ENCODE measurements around the gene ATP5PO.

The ATP5PO gene

GRCh38 chr21:33915368-33916199 lies at the start of gene ATP5PO:
Gene ATP5PO (minus strand): TSS chr21:33915804. CDS start chr21:33915763, 41 bp downstream.
- DNase-seq, result peak; percentile 92

GRCh38 chr21:33964706-33965325 lies 49.2 kb upstream of the ATP5PO start:
- DNase-seq, result no peak

- DNase-seq, result no peak
Observed at GRCh38 chr21:33963848-33964555, 48.4 kb upstream of the ATP5PO start.

- DNase-seq, result no peak
Observed at GRCh38 chr21:33962290-33962689, 46.7 kb upstream of the ATP5PO start.

- DNase-seq, result no peak
Observed at GRCh38 chr21:33961061-33961460, 45.5 kb upstream of the ATP5PO start.

GRCh38 chr21:33959680-33960079 lies 44.1 kb upstream of the ATP5PO start:
- no peak for DNase-seq

- no peak for DNase-seq
Observed at GRCh38 chr21:33954395-33954794, 38.8 kb upstream of the ATP5PO start.

- peak; percentile 31 for DNase-seq
Observed at GRCh38 chr21:33951276-33952178, 35.9 kb upstream of the ATP5PO start.

- no peak for DNase-seq
Observed at GRCh38 chr21:33950431-33951079, 35.0 kb upstream of the ATP5PO start.

- no peak for DNase-seq
Observed at GRCh38 chr21:33949516-33950430, 34.2 kb upstream of the ATP5PO start.

- DNase-seq, result no peak
Observed at GRCh38 chr21:33948951-33949444, 33.4 kb upstream of the ATP5PO start.

GRCh38 chr21:33948096-33948950 lies 32.7 kb upstream of the ATP5PO start:
- no peak for DNase-seq

- DNase-seq, result peak; percentile 99
Observed at GRCh38 chr21:33947451-33948095, 32.0 kb upstream of the ATP5PO start.

GRCh38 chr21:33945652-33946270 lies 30.2 kb upstream of the ATP5PO start:
- no peak for DNase-seq

- no peak for DNase-seq
Observed at GRCh38 chr21:33944185-33944763, 28.7 kb upstream of the ATP5PO start.

GRCh38 chr21:33943293-33943692 lies 27.7 kb upstream of the ATP5PO start:
- no peak for DNase-seq

GRCh38 chr21:33942426-33942825 lies 26.8 kb upstream of the ATP5PO start:
- DNase-seq, result no peak

GRCh38 chr21:33940881-33941245 lies 25.3 kb upstream of the ATP5PO start:
- DNase-seq, result peak; percentile 70

Measured in kidney glomerular epithelial cell (primary cell).